Stimulated activated CD8-positive, alpha-beta memory T cell treated with anti-CD3 and anti-CD28 coated beads, Interleukin-4, amount 100 ng/mL, for 1 hour (primary cell): ENCODE data around the gene ATP10D.

ENCODE experiments used
- DNase-seq, 2 donors: peaks; one replicate each; pipeline ENCODE4 v3.0.0-alpha.2; 2020; ENCODE audit warnings: low read depth in 2 of 2, low spot score in 1 of 2

Gene ATP10D

GRCh38 chr4:47485047-47485692, at the start of gene ATP10D:
TSS of gene ATP10D (plus strand) at chr4:47485275. CDS start at chr4:47512541, 27,266 bp downstream.
- peak; percentile 43 to 46 for DNase-seq

GRCh38 chr4:47442980-47443379, 42.1 kb upstream of the ATP10D start:
- no peak for DNase-seq

DNA sequence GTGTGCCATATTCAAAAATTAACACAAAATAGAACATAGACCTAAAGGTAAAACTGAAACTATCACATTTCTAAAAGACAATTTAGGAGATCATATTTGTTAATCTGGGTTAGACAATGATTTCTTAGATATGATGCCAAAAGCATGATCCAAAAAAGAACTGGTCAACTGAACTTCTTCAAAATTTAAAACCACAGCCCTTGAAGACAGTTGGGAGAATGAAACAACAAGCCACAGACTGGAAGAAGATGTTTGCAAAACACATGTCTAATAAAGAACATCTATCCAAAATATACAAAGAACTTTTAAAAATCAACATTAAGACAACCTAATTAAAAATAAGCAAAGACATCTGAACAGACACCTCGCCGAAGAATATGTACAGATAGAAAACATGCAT, 41.0 kb upstream of the ATP10D start:
- no peak for DNase-seq

- DNase-seq: no peak
These were observed 33.4 kb upstream of the ATP10D start for GRCh38 chr4:47451657-47452056.

DNA sequence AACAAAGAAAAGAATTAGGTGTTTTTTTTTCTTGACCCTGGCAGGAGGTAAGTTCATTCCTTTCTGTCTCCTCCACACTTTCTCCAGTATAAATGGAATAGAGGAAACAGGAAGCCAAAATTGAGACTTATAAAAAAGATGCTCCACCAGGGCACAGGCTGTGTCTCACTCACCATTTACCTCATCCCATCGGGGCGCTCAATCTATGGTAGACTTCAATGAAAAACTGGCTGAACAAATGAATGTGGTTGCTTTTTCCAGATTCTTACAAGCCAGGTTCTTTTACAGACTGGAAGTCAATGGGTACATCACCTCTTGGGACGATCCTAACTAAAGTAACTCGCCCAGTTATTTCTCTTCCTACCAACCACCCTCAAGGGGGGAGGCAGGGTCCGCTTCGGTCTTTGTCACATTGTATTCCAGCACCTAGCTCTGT, 22.3 kb upstream of the ATP10D start:
- DNase-seq: no peak

GRCh38 chr4:47463235-47463956, 21.7 kb upstream of the ATP10D start, which contains the start of gene COMMD8:
TSS of gene COMMD8 (minus strand) at chr4:47463702. CDS start at chr4:47463651, 51 bp downstream.
- DNase-seq: peak; percentile 94 to 96

GRCh38 chr4:47465004-47465403, 20.1 kb upstream of the ATP10D start:
- no peak for DNase-seq

DNA sequence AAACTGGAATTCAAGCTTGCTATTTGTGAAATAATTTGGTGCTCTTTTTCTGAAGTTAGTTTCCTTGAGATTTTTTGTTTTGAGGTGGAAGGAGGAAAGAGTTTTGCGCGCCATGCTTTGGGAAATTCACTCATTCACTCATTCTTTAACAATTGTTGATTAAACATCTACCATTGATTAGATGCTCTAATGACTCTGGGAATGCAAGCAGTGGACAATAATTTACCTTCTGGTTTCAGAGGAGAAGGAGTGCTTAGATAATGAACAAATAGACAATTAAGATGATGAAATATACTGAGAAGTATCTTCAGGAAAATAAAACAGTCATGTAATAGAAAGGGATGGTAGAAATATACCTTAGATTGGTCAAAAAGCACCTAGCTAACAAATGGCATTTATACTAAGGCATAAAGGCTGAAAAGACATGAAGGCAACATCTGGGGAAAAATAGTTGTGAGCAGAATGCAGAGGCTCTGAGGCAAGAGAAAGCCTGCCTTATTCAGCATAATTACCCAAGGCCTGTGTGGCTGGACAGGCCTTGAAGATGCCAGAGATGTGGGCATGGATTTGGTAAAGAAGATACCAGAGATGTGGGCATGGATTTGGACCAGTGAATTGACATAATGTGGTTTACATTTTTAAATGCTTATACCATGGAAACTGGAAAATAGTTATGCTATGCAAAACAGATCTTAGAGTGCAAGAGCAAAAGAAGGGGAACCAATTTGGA, 18.9 kb upstream of the ATP10D start:
- no peak for DNase-seq

- DNase-seq: no peak
These were observed 16.2 kb upstream of the ATP10D start for GRCh38 chr4:47468706-47469365.

DNA sequence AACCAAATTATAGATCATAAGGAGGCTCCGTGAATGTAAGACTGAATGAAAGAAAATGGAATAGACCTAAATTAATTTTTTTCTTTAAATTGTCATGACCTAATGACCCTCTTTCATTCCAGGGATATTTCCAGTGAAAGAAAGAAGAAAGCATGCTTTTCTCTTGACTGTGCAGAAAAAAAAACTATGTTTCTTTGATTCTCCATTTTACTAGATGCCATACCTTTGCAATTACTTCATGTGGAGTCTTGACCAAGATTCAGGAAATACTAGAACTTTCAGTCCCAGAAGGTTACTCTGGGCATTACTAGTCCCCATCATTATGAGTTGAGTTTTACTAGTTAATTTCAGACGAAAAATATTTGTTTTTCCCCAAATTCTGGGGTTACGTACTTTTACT, 15.1 kb upstream of the ATP10D start:
- no peak for DNase-seq

- DNase-seq: no peak
These were observed 14.0 kb upstream of the ATP10D start for GRCh38 chr4:47471064-47471463.

DNA sequence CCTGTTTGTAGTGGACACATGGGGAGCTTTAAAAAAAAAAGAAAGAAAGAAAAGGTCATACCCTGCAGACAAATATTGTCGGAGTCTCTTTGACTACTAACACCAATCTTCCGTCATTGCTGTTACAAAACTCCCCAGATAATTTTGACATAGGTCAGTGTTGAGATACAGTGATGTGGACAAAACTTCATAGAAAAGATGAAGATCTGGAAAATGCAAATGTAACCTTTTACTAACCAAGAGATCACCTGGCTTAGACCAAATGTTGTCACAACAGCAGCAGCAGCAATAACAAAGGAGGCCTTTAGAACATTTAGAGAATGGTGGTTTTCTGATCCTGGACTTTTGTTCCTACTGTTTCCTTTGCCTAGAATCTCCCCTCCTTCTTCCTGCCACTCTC, 13.5 kb upstream of the ATP10D start:
- DNase-seq: no peak

DNA sequence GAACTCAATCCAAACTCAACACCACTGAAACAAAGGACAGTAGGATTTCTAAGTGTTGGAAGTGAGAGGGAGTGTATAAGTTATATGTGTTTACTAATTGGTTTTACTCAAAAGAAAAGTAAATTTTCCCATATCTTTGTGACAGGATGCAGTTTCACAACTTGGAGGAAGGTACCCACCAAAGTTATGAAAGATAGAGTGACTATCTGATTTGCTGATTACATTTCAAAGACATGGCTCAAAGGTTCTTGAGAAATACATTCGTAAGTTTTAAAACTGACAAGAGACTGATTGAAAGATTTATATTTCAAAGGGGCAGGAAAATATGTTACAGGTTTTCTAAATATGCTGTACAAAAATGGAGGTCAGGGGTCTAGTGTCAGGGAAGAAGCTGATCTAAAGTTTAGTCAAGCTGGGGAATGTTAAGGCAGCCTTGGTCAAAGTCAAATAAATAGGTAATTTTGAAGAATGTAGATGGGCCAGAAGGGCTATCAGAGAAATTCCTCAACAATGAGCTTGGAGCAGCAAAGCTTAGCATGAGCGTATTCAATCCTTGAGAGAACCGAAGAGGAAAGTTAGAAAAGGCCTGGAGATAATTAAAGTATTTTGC, 11.8 kb upstream of the ATP10D start:
- DNase-seq: no peak

DNA sequence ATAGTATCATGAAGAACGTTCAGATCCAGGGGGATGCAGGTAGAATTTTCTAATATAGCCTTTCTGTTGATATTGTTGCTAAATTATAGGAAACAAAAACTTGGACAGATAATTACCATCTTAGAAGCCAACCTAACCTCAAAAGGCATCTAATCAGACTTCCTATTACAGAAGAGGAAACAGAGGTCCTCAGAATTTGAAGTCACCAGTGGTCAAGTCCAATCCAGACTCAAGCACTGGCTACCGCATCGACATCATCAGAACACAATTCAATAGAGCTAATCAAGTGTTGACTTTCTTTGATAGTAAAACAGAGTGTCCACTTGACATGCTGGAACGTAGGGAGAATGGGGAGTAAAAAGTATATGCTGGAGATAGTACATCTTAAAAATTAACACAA, 10.3 kb upstream of the ATP10D start:
- no peak for DNase-seq

GRCh38 chr4:47475411-47475810, 9.7 kb upstream of the ATP10D start:
- no peak for DNase-seq

DNA sequence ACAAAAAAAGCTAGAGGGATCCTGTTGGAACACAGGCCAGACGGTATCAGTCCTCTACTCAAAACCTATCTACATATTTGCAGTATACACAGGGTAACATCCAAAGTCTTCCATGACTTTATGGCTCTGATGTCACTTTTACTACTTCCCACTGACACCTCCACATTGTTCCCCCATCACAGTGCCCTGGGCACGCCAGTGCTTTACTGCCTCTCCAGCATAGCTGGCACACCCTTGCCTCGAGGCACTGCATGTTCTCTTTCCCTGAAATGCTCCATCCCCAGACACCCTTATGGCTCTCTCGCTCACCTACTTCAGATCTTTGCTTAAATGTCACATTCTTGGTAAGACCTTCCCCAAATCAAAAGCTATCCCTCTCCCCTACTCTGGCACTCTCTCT, 6.3 kb upstream of the ATP10D start:
- DNase-seq: no peak

GRCh38 chr4:47482326-47482725, 2.7 kb upstream of the ATP10D start:
- DNase-seq: no peak

- DNase-seq: no peak
These were observed 1.3 kb upstream of the ATP10D start for GRCh38 chr4:47483745-47484144.

DNA sequence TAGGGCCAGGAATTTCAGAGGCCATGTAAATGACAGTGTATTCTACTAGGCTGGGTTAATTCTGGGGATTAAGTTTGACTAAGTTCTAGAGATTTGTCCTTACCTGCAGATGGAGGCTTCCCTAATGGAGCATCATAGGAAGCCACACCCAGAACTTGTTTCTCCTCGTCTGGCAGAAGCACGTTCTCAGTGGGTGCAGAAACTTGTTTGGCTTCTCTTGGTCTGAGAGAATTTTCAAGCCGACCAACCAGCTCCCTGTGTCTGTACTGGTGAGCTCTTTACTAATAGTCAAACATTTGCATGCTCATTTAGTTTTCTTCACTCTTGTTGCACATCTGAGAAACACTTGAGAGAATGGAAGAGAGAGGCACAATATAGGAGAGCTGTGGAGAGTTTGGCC, 907 bp upstream of the ATP10D start:
- no peak for DNase-seq

- DNase-seq: no peak
These were observed 693 bp downstream of the ATP10D start for GRCh38 chr4:47485768-47486167.

GRCh38 chr4:47486231-47486673, 1.2 kb downstream of the ATP10D start:
- no peak for DNase-seq
